ENCODE measurements around the gene GNPTAB.

- TF ChIP-seq GATA3 (IDR thresholded peaks at IDR 0.05; ENCODE audit: low read depth, low read length) = no peak
- no peak for TF ChIP-seq GATA2 (IDR thresholded peaks at IDR 0.05; ENCODE audit: low read depth, low read length)
Measured at GRCh38 chr12:101866615-101867373, 36.0 kb upstream of the GNPTAB start.
